HTR-8/SVneo (cell line): ENCODE results near the gene CYP11A1.
"Not testable (repeated sequence)": the region's sequence is repeated elsewhere in the genome, so short reads cannot be mapped to it uniquely, and the experiment has no call there.

Source experiments
- DNase-seq: peaks from one replicate; pipeline ENCODE4 v3.0.0; 2011; ENCODE audit warnings: low spot score, mixed read lengths; ENCODE audit not compliant: insufficient read length
- FAIRE-seq: peaks from 2 replicates; lab custom pipeline; 2011; peaks lifted over from hg19 to GRCh38; lab: Jason Lieb, UNC

Gene CYP11A1

DNA sequence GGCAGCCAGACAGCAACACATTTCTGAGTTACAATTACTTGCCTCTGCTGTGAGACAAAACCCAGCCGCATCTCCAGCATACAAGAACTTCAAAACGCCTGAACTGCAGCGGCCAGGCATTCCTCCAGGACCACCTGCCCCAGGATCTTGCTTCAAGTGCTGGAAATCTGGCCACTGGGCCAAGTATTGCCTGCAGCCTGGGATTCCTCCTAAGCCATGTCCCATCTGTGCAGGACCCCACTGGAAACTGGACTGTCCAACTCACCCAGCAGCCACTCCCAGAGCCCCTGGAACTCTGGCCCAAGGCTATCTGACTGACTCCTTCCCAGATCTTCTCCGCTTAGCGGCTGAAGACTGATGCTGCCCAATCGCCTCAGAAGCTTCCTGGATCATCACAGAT is 11.4 kb downstream of the CYP11A1 start:
- DNase-seq, FAIRE-seq: not testable (repeated sequence)

DNA sequence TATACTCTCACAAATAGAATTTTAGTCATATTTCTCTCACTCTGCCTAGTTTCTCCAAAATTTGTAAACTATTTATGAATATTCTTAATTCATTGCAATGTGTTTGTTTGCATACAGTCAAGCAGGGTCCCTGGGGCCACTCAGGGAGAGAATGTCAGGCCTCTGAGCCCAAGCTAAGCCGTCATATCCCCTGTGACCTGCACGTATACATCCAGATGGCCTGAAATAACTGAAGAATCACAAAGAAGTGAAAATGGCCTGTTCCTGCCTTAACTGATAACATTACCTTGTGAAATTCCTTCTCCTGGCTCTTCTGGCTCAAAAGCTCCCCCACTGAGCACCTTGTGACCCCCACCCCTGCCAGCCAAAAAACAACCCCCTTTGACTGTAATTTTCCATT is 13.5 kb downstream of the CYP11A1 start:
- not testable (repeated sequence) for FAIRE-seq, DNase-seq

DNA sequence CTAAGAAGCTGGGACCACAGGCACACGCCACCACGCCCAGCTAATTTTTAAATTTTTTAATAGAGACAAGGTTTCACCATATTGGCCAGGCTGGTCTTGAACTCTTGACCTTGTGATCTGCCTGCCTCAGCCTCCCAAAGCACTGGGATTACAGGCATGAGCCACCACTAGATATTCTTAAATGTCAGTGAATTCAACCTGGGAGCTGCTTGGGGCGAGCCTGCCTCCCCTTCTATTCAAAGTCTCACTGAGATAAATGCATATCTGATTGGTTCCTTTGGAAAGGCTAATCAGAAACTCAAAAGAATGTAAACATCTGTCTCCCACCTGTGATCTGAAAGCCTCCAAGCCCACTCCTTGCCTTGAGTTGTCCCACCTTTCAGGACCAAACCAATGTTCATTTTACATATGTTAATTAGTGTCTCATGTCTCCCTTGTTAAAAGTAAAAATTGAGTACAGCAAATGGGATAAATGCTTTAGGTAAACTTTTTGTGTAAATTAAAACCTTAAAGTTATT is 15.0 kb downstream of the CYP11A1 start:
- FAIRE-seq (no peak), DNase-seq (no peak)

DNA sequence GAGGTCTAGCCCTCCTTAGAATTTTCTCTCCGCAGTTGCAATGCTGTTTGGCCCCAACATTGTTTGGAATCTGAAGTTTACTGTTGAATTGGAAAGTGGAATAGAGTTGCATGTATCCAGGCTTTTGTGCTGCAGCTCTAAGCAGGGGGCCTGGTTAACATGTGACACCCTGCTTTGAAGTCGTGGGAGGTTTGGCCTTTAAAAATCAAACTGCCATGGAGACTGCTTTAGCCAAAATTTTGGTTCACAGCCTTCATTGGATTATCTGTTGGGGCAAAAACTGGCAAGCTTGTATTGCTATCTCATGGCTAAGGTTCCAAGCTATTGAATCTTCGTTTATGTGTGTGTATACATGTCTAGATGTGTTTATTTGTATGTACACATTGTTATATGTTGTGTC is 15.8 kb downstream of the CYP11A1 start:
- no peak for FAIRE-seq

DNA sequence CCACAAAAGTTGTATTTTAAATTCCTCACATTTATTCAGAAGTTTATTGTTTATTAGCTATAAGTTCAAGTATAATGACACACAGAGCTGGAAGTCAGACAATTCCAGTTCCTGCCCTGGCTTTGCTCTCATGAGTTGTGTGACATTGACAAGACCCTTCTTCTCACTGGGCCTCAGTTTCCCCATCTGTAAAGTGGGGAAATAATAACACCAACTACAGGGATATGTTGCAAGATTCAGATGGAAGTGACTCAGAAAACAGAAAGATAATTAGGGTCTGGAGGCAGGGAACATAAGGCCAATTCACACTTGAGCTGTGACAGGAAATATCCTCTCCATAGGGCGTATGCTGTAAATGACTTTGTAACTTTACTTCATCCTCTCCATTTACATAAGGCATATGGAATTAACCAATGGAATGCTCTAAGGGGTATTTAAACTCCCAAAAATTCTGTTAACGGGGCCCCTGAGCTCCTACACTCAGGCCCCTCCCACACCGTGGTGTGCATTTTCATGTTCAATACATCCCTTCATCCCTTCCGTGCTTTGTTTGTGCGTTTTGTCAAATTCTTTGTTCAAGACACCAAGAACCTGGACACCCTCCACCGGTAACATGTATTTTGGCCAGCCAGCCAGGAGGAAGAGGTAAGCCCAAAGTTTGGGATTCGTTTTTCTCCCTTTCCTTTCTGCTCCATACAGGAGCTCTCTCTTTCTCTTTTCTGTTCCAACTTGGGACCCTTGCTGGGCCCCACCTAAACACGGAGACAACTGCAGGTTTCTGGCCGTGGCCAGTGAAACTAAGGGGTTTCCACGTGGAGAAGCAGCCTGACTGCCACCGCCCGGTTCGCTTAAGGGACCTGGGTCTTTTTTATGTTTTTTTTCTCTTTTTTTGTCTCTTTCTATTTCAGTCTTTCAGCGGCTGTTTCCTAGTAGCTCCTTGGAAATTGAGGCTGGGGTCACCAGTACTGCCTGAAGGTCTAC is 16.9 kb downstream of the CYP11A1 start:
- no peak for DNase-seq
- FAIRE-seq, result no peak

More for the DNA sequence above, 15.8 kb downstream of the CYP11A1 start:
- no peak for DNase-seq

DNA sequence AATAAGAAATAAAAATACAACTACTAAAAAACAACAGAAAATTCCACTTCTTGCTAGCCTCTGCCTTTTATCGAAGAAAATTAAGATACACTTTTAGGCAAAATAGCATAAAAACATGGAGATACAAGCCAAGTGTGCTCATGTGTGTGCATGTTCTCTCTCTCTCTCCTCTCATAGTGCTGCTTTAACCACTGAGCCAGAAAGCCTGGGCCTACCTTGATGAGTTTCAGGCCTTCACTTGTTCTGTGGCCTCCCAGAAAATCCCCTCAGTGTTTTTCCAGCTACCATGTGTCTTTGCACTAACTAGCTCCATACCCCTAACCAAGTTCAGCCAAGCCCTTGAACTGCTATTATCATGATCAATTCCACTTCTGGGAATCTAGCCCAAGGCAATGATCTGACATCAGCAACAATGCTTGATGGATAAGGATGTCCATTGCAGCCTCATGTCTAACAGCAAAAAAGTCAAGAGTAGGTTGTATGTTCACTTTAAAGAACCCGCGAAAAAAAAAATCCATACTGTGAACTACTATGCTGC is 18.1 kb downstream of the CYP11A1 start:
- no peak for FAIRE-seq
- no peak for DNase-seq

DNA sequence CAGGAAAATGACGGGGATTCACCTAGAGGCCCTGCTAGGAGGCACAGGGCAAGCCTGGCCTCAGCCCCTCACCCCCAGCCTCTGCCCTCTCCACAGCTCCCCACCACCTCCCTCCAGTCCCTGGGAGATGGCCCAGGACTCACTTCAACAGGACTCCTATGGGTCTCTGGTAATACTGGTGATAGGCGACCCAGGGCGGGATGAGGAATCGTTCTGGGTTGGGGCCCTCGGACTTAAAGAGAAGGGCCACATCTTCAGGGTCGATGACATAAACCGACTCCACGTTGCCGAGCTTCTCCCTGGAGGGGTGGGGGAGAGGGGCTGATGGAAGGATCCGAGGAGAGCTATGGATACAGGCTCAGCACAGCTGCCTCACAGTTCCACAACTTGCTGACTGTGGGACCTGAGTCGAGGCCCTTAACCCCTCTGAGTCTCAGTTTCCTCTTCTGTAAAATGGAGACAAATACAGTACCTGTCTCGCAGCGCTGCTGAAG is 19.6 kb downstream of the CYP11A1 start:
- FAIRE-seq (no peak), DNase-seq (no peak)

DNA sequence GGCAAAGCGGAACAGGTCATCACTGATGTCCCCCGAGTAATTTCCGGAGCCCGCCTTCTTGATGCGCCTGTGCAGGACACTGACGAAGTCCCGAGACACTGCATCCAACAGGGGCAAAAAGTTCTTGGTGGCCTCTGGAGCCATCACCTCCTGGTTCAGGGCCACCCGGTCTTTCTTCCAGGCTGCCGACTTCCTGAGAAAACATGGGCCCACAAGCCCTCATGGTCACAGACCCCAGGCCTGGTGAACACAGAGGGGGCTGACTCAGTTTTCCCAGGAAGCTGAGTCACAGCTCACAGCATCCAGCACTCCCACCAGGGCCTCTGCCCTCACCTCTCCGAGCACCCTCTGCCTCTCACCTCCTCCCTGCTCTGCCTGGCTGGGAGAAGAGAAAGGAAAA is 22.4 kb downstream of the CYP11A1 start:
- FAIRE-seq (no peak), DNase-seq (peak; percentile 36)

DNA sequence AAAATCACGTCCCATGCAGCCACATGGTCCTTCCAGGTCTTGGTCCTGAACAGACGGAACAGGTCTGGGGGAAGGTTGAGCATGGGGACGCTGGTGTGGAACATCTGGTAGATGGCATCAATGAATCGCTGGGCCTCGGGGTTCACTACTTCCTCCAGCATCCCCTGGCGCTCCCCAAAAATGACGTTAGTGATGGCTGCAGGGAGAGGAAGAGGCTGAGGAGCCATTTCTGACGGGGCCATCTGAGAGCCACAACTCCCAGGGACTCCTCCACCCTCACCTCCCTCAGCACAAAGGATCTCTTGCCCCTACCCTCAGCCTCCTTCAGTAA is 23.7 kb downstream of the CYP11A1 start:
- no peak for FAIRE-seq
- DNase-seq, result no peak

DNA sequence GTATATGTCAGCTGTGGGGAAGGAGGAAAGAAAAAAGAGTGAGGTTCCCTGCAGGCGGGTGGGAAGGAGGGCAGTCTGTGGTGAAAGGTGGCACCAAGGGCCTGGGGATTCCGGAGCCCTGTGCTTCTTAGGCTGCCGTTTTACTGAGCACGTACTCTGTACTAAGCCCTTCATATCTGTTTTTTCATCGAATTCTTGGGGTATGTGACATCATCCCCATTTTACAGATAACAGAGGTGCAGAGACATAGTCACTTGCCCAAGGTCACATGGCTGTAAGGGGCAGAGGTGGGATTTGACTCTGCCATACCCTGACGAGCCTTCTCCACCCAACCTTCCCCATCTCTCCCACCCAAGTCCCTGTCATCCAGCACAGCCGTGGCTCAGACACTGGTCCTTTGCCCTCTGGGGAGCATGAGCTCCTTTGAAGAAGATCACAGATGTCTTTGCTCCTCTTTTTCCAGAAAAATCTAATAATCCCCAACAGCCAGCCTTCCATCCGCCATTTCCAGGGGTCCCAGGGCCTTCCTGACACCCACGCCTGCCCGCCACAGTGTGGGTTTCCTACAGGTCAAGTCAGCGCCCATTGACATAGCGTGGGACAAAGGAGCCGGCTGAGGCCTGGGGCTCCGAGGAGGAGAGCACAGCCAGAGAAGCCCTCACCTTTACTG is 24.2 kb downstream of the CYP11A1 start:
- no peak for FAIRE-seq

DNA sequence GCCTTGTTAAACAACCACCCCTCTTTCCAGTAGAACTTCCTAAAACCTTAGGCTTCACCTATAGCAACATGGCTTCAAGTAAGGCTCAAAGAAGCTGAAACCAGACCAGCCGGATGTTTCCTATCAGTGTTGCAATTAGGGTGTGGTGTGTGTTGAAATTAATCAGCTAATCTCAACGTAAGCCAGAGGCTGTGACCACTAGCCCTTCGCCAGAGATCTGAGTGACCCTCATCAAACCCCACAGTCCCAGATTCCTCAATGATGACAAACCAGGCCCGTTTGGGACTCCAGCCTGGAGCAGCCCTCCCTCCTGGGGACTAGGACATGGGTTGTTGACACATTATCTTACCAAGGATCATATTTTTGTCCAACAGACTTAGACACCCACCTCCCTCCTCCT is 27.3 kb downstream of the CYP11A1 start:
- no peak for DNase-seq
- FAIRE-seq, result no peak

More for the DNA sequence above, 24.2 kb downstream of the CYP11A1 start:
- no peak for DNase-seq

DNA sequence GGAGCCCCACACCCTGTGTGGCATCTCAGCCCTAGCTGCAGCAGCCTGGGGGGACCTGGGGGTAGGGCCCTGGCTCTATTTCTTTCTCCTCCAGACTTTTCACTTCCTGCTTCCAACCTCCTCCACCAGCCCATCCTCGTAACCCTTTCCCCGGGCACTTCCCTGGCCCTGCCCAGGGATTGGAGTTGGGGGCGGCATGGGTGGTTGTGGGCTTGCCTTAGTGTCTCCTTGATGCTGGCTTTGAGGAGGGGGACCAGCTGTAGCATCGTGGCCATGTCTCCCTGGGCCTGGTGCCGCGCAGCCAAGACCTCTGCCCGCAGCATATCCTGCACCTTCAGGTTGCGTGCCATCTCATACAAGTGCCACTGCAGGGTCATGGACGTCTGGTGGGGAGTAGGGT is 28.1 kb downstream of the CYP11A1 start:
- FAIRE-seq (no peak), DNase-seq (no peak)

DNA sequence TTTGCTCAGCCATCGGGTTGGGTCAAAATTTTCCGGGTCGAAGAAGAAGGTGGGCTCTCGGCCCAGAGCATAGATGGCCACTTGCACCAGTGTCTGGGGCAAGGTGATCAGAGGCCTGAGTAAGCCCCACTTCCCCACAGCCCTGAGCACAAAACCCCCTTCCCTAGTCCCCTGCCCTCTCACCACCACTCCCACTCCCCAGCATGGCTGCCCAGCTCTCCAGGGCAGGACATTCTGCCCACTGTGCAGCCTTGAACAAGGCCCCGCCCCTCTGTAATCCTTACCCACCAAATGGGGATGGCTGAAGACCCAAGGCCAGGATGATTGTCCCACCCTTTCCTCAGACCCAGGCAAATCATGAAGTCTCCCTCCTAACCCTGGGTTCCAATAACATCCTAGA is 28.8 kb downstream of the CYP11A1 start:
- FAIRE-seq (no peak), DNase-seq (no peak)

DNA sequence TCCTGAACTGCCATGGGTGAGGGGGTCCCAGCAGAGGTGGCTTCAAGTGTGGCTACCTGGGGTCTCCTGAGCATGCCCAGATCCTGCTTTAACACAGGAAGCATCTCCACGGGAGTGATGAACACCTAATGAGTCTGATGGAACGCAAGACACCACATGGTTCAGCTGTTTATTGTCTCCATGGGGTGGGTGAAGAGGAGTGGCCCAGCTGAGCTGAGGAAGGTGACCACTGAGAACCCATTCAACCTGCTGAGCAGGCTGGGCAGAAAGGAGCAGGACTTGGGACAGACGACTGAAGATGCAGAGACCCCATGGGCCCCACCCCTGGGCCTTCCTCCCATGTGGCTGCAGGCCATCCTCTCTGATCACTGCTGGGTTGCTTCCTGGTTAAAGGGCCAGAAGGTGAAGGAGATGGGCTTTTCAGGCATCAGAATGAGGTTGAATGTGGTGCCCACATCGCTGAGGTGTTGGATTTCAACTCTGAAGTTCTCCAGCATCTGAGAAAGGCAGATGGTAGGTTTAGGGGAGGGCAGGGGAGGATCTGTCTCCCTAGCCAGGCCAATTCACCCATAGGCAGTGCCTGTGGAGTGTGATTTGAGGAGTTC is 29.7 kb downstream of the CYP11A1 start:
- FAIRE-seq, result no peak

DNA sequence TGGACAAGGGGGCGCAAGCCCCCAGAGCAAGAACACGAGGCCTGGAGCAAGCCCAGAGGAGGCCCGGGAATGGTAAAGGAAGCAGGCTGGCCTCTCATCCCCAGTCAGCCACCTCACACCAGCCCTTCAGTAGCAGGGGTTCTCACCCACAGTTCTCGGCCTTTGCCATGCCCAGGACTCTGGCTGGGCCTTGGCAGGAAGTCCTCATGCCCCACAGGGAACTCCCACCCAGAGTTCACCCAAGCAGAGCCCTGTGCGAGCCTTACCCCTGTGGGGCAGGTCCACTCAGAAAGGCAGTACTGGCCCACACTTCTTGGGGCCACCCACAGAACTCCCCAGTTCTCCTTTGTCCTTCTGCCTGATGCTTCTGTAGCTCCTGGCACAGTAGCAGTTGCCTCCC is 30.3 kb downstream of the CYP11A1 start:
- DNase-seq (no peak), FAIRE-seq (no peak)

More for the DNA sequence above, 29.7 kb downstream of the CYP11A1 start:
- no peak for DNase-seq

DNA sequence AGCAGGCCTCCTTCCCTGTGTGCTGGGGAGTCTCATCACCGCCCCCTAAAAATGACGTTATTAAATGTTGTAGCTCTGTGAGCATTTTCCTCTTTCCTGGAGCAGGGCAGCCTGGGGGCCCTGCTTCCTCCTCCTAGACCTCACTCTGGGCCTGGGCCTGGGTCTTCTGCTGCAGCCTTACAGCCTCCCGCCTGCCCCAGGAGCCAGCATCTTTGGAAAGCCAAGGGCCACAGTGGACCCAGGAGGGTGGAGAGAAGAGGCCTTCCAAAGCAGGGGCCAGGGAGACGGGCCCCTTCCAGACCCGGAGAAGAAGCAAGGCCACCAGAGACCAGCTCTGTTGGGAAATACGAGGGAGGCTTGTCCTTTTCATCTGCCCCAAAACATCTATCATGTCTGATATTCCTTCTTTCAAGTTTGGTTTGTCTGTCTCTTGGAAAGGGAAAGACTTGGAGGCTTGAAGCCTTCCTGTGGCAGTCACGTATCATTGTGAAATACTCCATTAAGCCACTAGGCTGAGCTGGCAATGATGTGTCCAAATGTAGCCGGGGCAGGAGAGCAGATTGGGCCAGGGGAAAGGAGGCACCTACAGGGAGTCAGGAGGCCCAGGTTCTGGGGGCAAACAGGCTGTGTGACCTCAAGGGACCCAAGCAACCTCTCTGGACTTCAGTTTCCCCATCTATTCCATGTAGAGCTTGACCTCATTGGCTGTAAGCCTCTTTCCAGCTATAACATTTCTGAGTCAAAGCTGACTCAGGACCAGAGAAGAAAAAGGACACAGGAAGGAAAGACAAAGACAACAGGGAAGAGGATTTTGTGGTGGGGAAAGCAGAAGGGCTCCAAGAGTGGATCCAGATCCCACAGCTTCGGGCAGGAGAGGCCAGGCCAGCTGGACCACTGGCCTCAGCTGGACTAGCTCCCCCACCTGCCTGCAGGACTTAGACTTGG is 31.1 kb downstream of the CYP11A1 start:
- FAIRE-seq (no peak), DNase-seq (no peak)

DNA sequence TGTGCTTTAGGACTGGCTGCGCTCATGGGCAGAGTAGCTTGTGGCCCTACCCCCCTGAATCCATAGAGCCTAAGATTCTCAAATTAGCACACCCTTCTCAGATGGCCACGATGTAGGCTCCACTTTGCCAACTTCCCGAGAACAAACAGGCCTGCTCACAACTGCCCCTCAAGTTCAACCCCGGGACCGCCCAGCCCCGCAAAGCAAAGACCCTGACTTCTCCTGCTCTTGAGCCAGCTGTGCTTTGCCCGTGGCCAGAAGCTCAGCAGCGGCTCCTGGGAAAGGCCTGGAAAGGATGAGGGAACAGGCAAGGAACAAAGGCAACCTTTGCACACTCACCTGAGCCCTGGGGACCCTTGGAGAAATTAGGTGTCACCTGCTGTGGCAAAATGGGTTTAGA is 32.0 kb downstream of the CYP11A1 start:
- FAIRE-seq, result no peak
- DNase-seq, result no peak

DNA sequence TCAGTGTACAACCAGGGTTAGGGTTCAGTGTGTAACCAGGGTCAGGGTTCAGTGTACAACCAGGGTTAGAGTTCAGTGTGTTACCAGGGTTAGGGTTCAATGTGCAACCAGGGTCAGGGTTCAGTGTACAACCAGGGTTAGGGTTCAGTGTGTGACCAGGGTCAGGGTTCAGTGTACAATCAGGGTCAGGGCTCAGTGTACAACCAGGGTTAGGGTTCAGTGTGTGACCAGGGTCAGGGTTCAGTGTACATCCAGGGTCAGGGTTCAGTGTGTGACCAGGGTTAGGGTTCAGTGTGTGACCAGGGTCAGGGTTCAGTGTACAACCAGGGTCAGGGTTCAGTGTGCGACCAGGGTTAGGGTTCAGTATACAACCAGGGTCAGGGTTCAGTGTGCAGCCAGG is 33.3 kb downstream of the CYP11A1 start:
- FAIRE-seq (peak; percentile 62), DNase-seq (no peak)

DNA sequence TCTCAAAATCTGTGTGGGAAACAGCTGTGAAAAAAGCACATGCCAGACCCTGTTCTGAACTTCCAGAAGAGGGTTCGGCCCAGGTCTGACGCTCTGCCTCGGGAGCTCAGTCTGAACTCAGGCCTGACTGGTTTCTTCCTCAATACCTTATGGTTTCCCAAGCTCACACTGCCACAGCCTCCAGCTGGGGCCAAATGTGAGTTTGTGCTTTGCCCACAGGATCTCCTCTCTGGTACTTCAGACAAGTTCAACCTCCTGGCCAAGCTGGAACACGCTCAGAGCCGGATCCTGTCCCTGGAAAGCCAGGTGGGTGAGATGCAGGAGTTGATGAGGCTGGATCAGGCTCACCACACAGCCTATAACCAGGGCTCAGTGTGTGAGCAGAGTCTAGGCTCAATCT is 33.8 kb downstream of the CYP11A1 start:
- DNase-seq, result no peak
- no peak for FAIRE-seq
